ENCODE results near the gene SSTR4.

The SSTR4 gene

DNA sequence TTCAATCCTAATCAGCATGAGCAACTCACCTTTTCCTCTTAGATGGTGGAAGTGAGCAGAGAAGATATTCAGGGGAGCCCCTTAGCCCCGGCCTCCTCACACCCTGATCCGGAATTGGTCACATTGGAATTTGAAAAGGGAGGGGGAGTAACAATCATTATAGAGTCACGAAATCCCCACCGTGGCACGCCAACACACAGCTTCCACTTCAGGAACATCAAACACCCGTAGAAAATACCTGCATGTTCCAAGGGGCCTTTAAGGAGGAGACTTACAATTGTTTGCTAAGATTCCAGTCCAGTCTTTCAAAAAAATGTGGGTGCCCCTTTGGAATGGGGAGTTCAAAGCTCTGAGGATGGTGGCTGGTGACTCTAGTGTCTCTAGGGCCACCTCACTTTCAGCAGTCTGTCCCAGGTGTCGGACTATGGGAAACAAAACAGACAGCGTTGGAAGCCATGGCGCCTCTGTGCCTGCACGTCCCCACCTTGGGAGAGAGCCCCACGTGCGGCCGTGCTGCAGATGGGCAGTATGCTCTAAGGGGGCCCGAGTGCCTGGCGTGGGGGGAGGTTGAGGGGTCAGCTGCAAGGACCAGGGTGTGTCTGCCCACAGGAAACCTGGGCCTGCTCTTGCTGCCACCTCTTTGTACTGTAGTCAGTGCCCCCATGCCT lies 48.6 kb downstream of the SSTR4 start:
- H3K4me1 ChIP-seq = peaks cover 0 to 79% (median 41%) of the 10 kb centered on the region in 4 donors
- peak overlapping the region; percentile 39 to 45 for H3K4me3 ChIP-seq
- H3K9me3 ChIP-seq = no peaks in the 10 kb centered on the region
- intact Hi-C loops (cut with DNase I; ENCODE audit: low total_unique reads) = no loop called here
- DNase-seq = no peak
- no peaks in the 10 kb centered on the region for H3K27me3 ChIP-seq
- TF ChIP-seq, protein P1, sequence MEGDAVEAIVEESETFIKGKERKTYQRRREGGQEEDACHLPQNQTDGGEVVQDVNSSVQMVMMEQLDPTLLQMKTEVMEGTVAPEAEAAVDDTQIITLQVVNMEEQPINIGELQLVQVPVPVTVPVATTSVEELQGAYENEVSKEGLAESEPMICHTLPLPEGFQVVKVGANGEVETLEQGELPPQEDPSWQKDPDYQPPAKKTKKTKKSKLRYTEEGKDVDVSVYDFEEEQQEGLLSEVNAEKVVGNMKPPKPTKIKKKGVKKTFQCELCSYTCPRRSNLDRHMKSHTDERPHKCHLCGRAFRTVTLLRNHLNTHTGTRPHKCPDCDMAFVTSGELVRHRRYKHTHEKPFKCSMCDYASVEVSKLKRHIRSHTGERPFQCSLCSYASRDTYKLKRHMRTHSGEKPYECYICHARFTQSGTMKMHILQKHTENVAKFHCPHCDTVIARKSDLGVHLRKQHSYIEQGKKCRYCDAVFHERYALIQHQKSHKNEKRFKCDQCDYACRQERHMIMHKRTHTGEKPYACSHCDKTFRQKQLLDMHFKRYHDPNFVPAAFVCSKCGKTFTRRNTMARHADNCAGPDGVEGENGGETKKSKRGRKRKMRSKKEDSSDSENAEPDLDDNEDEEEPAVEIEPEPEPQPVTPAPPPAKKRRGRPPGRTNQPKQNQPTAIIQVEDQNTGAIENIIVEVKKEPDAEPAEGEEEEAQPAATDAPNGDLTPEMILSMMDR (IDR thresholded peaks at IDR 0.05) = no peak
- peaks cover 0 to 6% (median 0%) of the 10 kb centered on the region in 3 donors for H3K36me3 ChIP-seq
- H3K27ac ChIP-seq = peak overlapping the region; percentile 89 to 97

DNA sequence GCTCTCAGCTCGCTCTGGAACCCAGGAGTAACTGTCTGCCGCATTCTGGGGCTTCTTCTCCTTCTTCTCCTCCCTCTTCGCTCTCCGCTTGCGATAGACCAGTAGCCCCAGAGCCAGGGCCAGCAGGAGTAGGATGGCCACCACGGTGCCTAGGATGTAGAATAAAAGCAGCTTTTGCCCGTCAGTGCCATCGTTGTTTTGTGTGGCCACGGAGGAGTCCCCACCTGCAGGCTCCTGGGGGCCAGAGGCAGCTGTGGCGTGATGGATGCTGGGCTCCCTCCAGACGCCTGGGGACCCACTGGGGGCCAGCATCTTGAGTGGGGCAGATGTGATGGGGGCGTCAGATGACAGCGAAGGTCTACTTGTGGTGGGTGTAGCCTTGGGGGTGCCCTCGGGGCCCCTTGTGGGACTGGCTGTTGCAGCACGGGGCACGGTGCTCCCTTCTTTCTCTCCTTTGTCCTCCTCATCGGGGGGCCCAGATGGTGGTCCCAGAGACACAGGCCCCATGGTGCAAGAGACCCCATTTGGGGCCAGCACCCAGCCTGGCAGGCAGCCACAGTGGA lies 49.3 kb downstream of the SSTR4 start:
- no peak for DNase-seq
- Histone ChIP-seq H3K9me3 (no peaks in the 10 kb centered on the region), H3K27ac (peak overlapping the region; percentile 89 to 97), H3K36me3 (peaks cover 0 to 6% (median 0%) of the 10 kb centered on the region in 3 donors), H3K27me3 (no peaks in the 10 kb centered on the region), H3K4me1 (peaks cover 0 to 79% (median 41%) of the 10 kb centered on the region in 4 donors), H3K4me3 (peak overlapping the region; percentile 39 to 45)
- intact Hi-C loops (cut with DNase I; ENCODE audit: low total_unique reads) = no loop called here
- TF ChIP-seq, protein P1 (IDR thresholded peaks at IDR 0.05) = no peak

DNA sequence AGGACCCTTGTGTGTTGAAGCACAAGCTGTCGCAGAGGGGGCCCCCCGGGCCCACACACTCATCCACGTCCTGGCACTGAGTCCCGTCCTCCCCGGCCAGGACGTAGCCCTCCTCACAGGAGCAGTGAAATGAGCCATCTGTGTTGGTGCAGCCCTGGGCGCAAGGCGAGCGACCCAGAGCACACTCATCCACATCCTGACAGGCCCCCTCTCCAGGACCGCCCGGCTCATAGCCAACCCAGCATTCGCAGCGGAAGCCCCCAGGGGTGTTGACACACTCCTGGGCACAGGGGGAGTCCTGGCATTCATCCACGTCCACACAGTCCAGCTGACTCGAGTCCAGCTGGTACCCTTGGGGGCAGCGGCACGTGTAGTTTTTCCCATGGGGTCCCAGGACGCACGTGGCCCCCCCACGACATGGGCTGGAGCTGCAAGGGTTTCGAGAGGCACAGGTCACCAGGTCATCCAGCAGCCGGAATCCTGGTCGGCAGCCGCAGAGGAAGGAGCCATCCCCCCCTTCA lies 49.8 kb downstream of the SSTR4 start:
- intact Hi-C loops (cut with DNase I; ENCODE audit: low total_unique reads) = no loop called here
- peaks cover 0 to 74% (median 41%) of the 10 kb centered on the region in 4 donors for H3K4me1 ChIP-seq
- H3K36me3 ChIP-seq = peaks cover 0 to 6% (median 0%) of the 10 kb centered on the region in 3 donors
- no peak for DNase-seq
- TF ChIP-seq, protein P1 (IDR thresholded peaks at IDR 0.05) = no peak
- H3K27ac ChIP-seq = peak overlapping the region; percentile 89 to 97
- H3K4me3 ChIP-seq = peak overlapping the region; percentile 39 to 45
- no peaks in the 10 kb centered on the region for H3K27me3 ChIP-seq
- H3K9me3 ChIP-seq = no peaks in the 10 kb centered on the region

DNA sequence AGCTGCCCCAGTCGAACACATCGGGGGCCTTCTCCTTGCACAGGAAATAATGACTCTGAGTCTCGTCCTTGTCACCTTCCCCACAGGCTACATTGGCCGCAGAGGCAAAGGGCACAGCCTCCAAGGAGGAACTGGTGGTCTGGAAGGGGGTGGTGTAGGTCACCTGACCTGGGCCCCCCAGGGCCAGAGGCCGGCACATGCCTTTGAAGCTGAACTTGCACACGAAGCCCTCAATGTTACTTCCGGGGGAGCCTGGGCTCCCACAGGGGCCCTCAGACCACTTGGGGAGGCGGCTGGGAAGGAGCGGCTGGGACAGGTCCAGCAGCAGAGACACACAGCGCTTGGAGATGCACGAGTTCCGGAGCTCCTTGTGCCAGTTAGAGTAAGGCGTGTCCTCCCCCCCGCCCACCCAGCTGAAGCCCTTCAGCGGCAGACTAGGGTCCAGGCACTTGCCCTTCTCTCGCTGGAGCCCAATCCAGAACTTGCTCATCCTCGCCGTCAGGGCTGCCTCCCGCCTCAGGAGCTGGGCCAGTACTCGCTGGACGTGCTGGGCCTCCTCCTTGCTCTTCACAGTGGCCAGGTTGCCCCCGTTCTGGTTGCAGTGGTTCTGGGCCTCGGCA lies 50.4 kb downstream of the SSTR4 start:
- Histone ChIP-seq H3K4me1 (peaks cover 0 to 77% (median 41%) of the 10 kb centered on the region in 4 donors), H3K27me3 (no peaks in the 10 kb centered on the region), H3K9me3 (no peaks in the 10 kb centered on the region), H3K27ac (peak overlapping the region; percentile 89 to 97), H3K4me3 (peak overlapping the region; percentile 39 to 45), H3K36me3 (peaks cover 0 to 4% (median 0%) of the 10 kb centered on the region in 3 donors)
- DNase-seq = no peak
- intact Hi-C loops (cut with DNase I; ENCODE audit: low total_unique reads) = no loop called here
- TF ChIP-seq, protein P1 (IDR thresholded peaks at IDR 0.05) = no peak

DNA sequence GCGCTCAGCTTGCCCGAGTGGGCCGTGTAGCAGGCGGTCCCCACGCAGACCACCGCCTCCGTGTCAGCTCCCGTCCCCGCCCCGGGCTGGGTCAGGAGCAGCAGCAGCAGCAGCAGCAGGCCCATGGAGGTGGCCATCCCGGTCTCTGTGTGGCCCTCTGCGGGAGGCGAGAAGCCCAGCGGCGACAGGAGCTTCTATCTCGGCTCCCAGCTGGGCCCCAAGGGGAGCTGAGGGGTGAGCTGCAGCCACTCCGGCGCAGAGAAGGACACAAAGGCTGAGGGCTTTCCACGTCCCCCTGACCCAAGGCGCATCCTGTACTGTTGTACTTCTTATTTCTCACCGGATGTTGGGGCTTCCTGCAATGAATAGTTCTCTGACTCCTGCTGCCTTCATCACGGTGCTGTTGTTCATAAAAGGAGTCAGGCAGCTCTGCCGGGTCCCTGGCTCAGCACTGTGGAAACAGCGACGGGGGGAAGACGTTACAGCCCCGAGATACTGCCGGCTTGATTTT lies 51.0 kb downstream of the SSTR4 start, which contains the start of gene CD93:
CD93 (minus strand) TSS at position 269 of the 511 bp plus-strand sequence; CDS start at position 137, 132 bp downstream.
- peak; percentile 50 to 83 for DNase-seq
- Histone ChIP-seq H3K9me3 (no peaks in the 10 kb centered on the region), H3K27me3 (no peaks in the 10 kb centered on the region), H3K27ac (peak within 1 kb of the TSS; percentile 89 to 97), H3K36me3 (no peaks in the 10 kb centered on the region), H3K4me3 (peak within 1 kb of the TSS; percentile 39 to 45), H3K4me1 (peaks cover 0 to 76% (median 41%) of the 10 kb centered on the region in 4 donors)
- TF ChIP-seq, protein P1 (IDR thresholded peaks at IDR 0.05) = no peak
- intact Hi-C loops (cut with DNase I; ENCODE audit: low total_unique reads) = no loop called here
